SK-N-SH treated with all-trans-retinoic acid at 6 μM for 48 hours (cell line): ENCODE data around the gene CRTAP.

Source experiments
- CREB5 ChIP-seq: fragments of 250-450 bp; sonication (Bioruptor Pico); IDR thresholded peaks from 2 replicates; pipeline ENCODE4 v1.5.1; 2020; ENCODE audit warnings: low read depth, mild to moderate bottlenecking, moderate library complexity
- CSDC2 ChIP-seq: fragments of 250-450 bp; sonication (Bioruptor Pico); IDR thresholded peaks from 2 replicates; pipeline ENCODE4 v1.5.0; 2020; ENCODE audit warnings: mild to moderate bottlenecking, moderate library complexity
- ESRRG ChIP-seq: fragments of 250-450 bp; sonication (Bioruptor Pico); IDR thresholded peaks from 2 replicates; pipeline ENCODE4 v1.6.1; 2021; ENCODE audit warnings: mild to moderate bottlenecking
- OSR1 ChIP-seq: fragments of 250-450 bp; sonication (Bioruptor Pico); IDR thresholded peaks from 2 replicates; pipeline ENCODE4 v1.8.0; 2022; ENCODE audit warnings: moderate library complexity, mild to moderate bottlenecking, inconsistent platforms
- PATZ1 ChIP-seq: fragments of 250-450 bp; sonication (Bioruptor Pico); IDR thresholded peaks from 2 replicates; pipeline ENCODE4 v1.8.0; 2020; ENCODE audit warnings: mild to moderate bottlenecking, moderate library complexity, borderline replicate concordance
- POU6F1 ChIP-seq: fragments of 250-450 bp; sonication (Bioruptor Pico); IDR thresholded peaks from 2 replicates; pipeline ENCODE4 v1.8.0; 2021; ENCODE audit warnings: low read depth, mild to moderate bottlenecking, moderate library complexity, borderline replicate concordance
- TCF4 ChIP-seq: fragments of 250-450 bp; sonication (Bioruptor Pico); IDR thresholded peaks from 2 replicates; pipeline ENCODE4 v1.8.0; 2021; ENCODE audit warnings: mild to moderate bottlenecking, moderate library complexity, borderline replicate concordance
- ZC3H10 ChIP-seq: fragments of 250-450 bp; sonication (Bioruptor Pico); IDR thresholded peaks from 2 replicates; pipeline ENCODE4 v1.5.1; 2021; ENCODE audit warnings: mild to moderate bottlenecking, moderate library complexity
- ZFP3 ChIP-seq: fragments of 250-450 bp; sonication (Bioruptor Pico); IDR thresholded peaks from 2 replicates; pipeline ENCODE4 v1.5.0; 2020; ENCODE audit warnings: mild to moderate bottlenecking, moderate library complexity
- ZFP30 ChIP-seq: fragments of 450-650 bp; formaldehyde crosslinking; IDR thresholded peaks from 2 replicates; pipeline ENCODE4 v1.5.0; 2022; ENCODE audit warnings: mild to moderate bottlenecking, moderate library complexity
- ZNF70 ChIP-seq: fragments of 450-650 bp; formaldehyde crosslinking; IDR thresholded peaks from 2 replicates; pipeline ENCODE4 v1.5.0; 2020; ENCODE audit warnings: mild to moderate bottlenecking, moderate library complexity

GRCh38 chr3:33088691-33089090, 25.1 kb upstream of the CRTAP start:
- TF ChIP-seq ESRRG (CRISPR knock-in tag) (no peak), TCF4 (CRISPR knock-in tag) (no peak), POU6F1 (CRISPR knock-in tag) (no peak), ZNF70 (CRISPR knock-in tag) (no peak), CSDC2 (CRISPR knock-in tag) (no peak), CREB5 (CRISPR knock-in tag) (no peak), ZC3H10 (CRISPR knock-in tag) (no peak), PATZ1 (CRISPR knock-in tag) (no peak), ZFP30 (no peak), OSR1 (no peak), ZFP3 (CRISPR knock-in tag) (no peak)
